Activated CD4-positive, alpha-beta T cell treated with anti-CD3 and anti-CD28 coated beads for 48 hours (primary cell): Measurements from ENCODE around the gene SP8.

Source experiments
- DNase-seq: peaks from one replicate; pipeline ENCODE4 v3.0.0-alpha.2; 2020

SP8 gene

DNA sequence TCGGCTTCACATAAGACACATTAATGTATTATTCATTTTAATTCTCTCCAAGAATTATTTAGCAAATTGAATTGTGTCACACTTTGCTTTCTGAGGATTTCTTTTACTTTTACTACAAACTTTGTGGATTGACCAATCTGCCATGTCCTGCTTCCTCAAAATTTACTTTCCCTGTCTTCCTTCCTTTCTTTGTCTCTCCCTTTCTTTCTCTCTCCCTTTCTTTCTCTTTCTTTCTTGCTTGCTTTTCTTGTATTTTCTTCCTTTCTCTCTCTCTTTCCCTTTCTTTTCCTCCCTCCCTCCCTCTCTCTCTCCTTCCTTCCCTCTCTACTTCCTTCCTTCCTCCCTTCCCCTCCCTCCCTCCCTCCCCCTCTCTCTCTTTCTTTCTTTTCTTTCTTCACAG is 37.8 kb downstream of the SP8 start:
- no peak for DNase-seq

DNA sequence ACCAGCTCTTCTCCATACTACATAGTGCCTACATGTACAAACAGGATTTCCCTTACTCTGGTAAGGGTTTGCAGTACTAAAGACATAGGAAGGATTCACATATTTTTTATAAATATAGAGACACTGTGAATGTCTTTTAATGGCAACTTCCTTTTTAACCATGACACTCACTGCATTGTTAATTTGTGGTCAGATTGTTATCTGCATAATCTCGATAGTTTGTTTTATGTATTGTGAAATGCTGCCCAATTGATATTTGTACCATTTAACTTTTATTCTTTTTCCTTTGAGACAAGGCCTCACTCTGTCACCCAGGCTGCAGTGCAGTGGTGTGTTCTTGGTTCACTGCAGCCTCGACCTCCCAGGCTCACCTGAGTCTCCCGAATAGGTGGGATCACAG is 39.7 kb downstream of the SP8 start:
- DNase-seq: no peak

DNA sequence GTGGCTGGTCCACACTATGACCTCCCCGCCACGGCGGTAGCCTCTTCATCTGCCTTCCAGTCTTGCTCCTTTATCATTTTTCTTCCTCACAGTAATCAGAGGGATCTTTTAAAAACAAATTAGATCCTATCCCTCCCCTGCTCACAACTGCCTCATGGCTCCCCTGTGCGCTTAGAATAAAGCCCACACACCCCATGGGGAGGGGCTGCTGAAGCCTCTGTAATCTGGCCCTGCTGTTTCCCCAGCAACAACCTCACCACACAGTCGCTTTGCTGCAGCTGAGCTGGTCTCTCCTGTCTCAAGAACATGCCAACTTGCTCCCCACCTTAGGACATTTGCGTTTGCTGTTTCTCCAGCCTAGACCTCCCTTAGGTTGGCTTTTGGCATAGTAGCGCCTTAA is 41.0 kb downstream of the SP8 start:
- DNase-seq: no peak

DNA sequence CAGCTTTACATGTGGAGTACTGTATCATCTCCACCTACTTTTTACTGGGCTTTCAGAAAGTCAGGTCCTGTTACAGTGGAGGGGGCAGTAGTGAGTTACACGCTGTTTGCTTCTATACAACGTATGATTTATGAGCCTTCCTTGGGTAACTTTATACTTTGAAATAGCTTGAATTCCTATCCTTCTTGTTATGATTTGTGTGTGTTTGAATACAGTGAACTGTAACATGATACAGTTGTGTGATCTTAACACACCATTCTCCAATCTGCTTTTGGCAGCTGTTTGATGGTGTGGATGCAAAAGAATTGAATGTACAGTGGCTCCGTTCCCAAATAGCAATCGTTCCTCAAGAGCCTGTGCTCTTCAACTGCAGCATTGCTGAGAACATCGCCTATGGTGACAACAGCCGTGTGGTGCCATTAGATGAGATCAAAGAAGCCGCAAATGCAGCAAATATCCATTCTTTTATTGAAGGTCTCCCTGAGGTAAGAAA is 41.7 kb downstream of the SP8 start:
- DNase-seq: no peak

DNA sequence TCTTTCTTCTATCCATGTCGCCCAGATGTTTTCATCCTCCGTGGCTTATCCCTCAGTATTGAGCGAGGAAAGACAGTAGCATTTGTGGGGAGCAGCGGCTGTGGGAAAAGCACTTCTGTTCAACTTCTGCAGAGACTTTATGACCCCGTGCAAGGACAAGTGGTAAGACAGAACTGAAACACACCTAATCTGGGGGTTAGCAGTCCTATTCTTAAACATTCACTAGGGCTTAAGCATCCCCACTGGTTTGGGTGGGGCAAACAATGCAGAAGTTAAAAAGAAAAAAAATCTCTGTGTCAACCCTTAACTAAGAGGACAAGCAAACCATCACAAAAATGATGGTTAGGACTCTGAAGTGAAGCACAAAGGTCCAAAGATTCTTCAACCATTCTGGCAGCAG is 43.8 kb downstream of the SP8 start:
- DNase-seq: no peak

DNA sequence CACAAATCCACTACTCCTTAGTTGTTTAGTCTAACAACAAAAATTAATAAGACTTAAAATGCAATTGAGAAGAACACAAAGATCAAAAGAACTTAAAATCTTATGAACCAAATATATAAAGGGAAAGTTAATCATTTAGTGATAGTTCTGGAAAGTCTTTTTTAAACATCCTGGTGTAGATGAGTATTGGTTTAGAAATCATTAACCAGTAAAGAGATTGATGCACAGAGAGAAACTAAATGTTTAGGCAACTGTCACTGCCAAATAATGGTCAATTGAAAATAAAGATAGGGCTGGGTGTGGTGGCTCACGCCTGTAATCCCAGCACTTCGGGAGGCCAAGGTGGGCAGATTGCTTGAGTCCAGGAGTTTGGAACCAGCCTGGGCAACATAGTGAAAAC is 44.9 kb downstream of the SP8 start:
- DNase-seq: no peak

DNA sequence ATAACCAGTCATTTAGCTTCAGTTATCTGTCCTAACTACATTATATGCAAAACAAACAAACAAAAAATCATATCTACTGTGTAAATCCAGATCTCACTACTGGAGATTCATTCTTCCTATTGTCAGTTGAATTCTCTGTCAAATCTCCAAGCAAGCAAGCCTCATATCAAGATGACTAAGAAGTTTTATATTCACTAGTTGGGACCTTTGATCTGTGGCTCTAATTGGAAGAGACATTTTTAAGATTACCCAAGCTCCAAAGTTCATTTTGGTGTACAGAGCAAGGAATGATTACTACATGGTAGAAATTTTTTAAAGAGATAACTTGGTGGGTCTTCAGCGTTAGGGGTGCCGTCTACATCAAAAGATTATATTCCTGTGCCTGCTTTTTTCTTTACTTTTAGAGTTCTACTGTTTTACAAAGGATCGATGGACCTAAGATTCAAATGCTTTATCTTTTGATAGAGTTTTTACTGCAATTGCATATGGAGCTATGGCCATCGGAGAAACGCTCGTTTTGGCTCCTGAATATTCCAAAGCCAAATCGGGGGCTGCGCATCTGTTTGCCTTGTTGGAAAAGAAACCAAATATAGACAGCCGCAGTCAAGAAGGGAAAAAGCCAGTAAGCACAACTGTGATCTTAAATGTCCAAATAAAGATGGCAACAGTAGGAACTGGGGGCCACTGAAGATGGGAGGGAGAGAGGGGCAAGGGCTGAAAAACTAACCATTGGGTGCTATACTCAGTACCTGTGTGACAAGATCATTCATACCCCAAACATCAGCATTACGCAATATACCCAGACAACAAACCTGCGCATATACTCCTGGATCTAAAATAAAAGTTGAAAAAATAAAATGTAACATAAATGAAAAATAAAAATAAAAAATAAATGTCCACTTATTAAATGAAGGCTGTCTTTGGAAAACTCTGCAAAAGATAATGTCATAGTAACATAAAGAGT is 47.9 kb downstream of the SP8 start:
- no peak for DNase-seq

DNA sequence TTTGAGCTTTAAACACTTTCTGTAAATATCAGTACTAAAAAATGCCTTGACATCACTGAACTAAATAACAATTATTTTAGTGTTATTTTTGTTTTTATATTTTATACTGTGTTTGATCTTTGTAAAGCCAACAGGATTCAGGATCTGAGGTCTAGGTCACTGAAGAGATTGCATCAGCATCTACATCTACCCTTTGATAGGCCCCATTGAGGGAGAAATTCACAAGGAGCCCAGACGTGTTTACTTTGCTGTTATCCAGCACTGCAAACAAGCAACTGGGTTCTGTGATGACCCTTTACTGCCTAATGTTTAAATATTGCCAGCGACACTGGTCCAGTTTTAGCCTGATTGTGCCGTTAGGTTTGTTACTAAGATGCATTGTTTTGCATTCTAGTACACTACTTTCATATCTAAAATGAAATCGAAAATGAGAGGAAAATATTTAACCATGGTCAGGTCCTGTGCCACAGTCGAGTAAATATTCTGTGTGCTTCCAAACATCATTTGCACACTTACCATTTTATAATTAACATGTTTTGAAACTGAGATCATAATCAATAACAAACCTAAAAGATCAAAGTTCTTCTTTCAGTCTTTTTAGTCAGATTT is 48.7 kb downstream of the SP8 start:
- DNase-seq: no peak

DNA sequence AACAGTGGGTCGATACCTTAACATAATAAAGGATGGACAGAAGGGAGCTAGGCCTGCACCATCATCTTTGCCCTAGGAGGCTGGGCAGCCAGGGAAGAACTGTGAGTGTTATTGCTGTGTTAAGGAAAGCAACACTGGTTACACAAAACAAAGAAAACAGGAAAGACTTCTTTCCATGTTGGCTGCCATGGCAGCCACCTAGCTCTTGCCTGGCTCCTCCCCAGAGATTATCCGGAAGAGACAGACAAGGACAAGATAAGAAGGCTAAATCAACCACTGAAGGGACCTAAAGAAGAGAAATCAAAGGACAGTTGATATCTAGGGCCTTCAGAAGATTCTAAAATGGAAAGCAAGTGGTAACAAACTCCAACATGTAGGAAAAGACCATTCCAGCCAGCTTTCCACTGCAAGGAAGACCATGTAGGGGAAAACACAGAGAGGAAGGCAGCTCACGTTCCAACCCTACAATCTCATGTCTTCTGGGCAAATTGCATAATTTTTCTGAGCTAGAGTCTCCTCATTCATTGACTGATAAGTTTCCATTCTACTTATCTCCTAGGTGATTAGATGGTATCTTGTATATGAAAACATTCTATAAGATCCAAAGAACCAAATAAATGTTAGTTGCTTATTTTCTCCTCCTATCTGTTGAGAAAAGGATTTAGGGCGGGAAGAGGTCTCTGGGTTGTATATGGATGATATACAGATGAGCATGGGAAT is 51.2 kb downstream of the SP8 start:
- no peak for DNase-seq
